ENCODE data around the gene AASDH.

The AASDH gene

GRCh38 chr4:56307423-56307822, 79.9 kb downstream of the AASDH start:
- DNase-seq: no peak
- no peak overlapping the region for H4K5ac ChIP-seq (ENCODE audit: low read length)
- no CpG with 5 or more reads among the region's 3 CpGs for WGBS (ENCODE audit: extremely low coverage, insufficient coverage, low lambda C conversion rate)

GRCh38 chr4:56305390-56305789, 81.9 kb downstream of the AASDH start:
- Histone ChIP-seq H2BK5ac (ENCODE audit: low read length) (no peak overlapping the region), H2BK15ac (replicated peaks; ENCODE audit: low read depth) (no peak overlapping the region), H3K36me3 (ENCODE audit: control insufficient read depth, insufficient read depth, low read length) (no peaks in the 10 kb centered on the region), H3K18ac (ENCODE audit: low read length) (no peak overlapping the region), H3K4ac (ENCODE audit: low read depth, low read length) (no peak overlapping the region), H3K4me2 (ENCODE audit: low read length) (no peak overlapping the region), H3K27me3 (ENCODE audit: insufficient read depth, low read length, poor library complexity) (no peaks in the 10 kb centered on the region), H2AK5ac (ENCODE audit: low read length) (no peak overlapping the region), H3K79me2 (ENCODE audit: control insufficient read depth, insufficient read depth, low read length) (no peaks in the 10 kb centered on the region), H3K9ac (ENCODE audit: low read length) (no peak overlapping the region), H3K56ac (ENCODE audit: low read length) (no peak overlapping the region), H3K4me1 (ENCODE audit: control insufficient read depth, low read depth, low read length) (no peaks in the 10 kb centered on the region), H2BK120ac (ENCODE audit: low read depth, low read length) (no peak overlapping the region), H3K27ac (ENCODE audit: low read depth, low read length) (no peak overlapping the region), H3K4me3 (ENCODE audit: low read length) (no peak overlapping the region), H3K79me1 (ENCODE audit: low read length) (no peaks in the 10 kb centered on the region), H4K5ac (ENCODE audit: low read length) (no peak overlapping the region), H3K23ac (ENCODE audit: low read length) (no peak overlapping the region), H4K8ac (ENCODE audit: low read depth, low read length) (no peak overlapping the region)
- DNase-seq: no peak
- no CpG with 5 or more reads among the region's 1 CpG for WGBS (ENCODE audit: extremely low coverage, insufficient coverage, low lambda C conversion rate)

More at GRCh38 chr4:56307423-56307822, 79.9 kb downstream of the AASDH start:
- Histone ChIP-seq H3K79me1 (ENCODE audit: low read length) (no peaks in the 10 kb centered on the region), H3K18ac (ENCODE audit: low read length) (no peak overlapping the region), H3K56ac (ENCODE audit: low read length) (no peak overlapping the region), H3K4ac (ENCODE audit: low read depth, low read length) (no peak overlapping the region), H4K8ac (ENCODE audit: low read depth, low read length) (no peak overlapping the region), H3K79me2 (ENCODE audit: control insufficient read depth, insufficient read depth, low read length) (no peaks in the 10 kb centered on the region), H3K36me3 (ENCODE audit: control insufficient read depth, insufficient read depth, low read length) (no peaks in the 10 kb centered on the region), H3K4me1 (ENCODE audit: control insufficient read depth, low read depth, low read length) (no peaks in the 10 kb centered on the region), H3K4me3 (ENCODE audit: low read length) (no peak overlapping the region), H2BK120ac (ENCODE audit: low read depth, low read length) (no peak overlapping the region), H3K23ac (ENCODE audit: low read length) (no peak overlapping the region), H3K27ac (ENCODE audit: low read depth, low read length) (no peak overlapping the region), H3K9ac (ENCODE audit: low read length) (no peak overlapping the region), H3K27me3 (ENCODE audit: insufficient read depth, low read length, poor library complexity) (no peaks in the 10 kb centered on the region), H3K4me2 (ENCODE audit: low read length) (no peak overlapping the region), H2BK15ac (replicated peaks; ENCODE audit: low read depth) (no peak overlapping the region), H2AK5ac (ENCODE audit: low read length) (no peak overlapping the region), H2BK5ac (ENCODE audit: low read length) (no peak overlapping the region)

GRCh38 chr4:56303921-56304320, 83.4 kb downstream of the AASDH start:
- Histone ChIP-seq H3K79me2 (ENCODE audit: control insufficient read depth, insufficient read depth, low read length) (no peaks in the 10 kb centered on the region), H3K56ac (ENCODE audit: low read length) (no peak overlapping the region), H3K18ac (ENCODE audit: low read length) (no peak overlapping the region), H3K4ac (ENCODE audit: low read depth, low read length) (no peak overlapping the region), H3K79me1 (ENCODE audit: low read length) (no peaks in the 10 kb centered on the region), H2BK15ac (replicated peaks; ENCODE audit: low read depth) (no peak overlapping the region), H3K23ac (ENCODE audit: low read length) (no peak overlapping the region), H3K4me1 (ENCODE audit: control insufficient read depth, low read depth, low read length) (no peaks in the 10 kb centered on the region), H4K8ac (ENCODE audit: low read depth, low read length) (no peak overlapping the region), H3K9ac (ENCODE audit: low read length) (no peak overlapping the region), H4K5ac (ENCODE audit: low read length) (no peak overlapping the region), H3K36me3 (ENCODE audit: control insufficient read depth, insufficient read depth, low read length) (no peaks in the 10 kb centered on the region), H2BK120ac (ENCODE audit: low read depth, low read length) (no peak overlapping the region), H3K27me3 (ENCODE audit: insufficient read depth, low read length, poor library complexity) (no peaks in the 10 kb centered on the region), H2BK5ac (ENCODE audit: low read length) (no peak overlapping the region), H2AK5ac (ENCODE audit: low read length) (no peak overlapping the region), H3K4me2 (ENCODE audit: low read length) (no peak overlapping the region), H3K4me3 (ENCODE audit: low read length) (no peak overlapping the region), H3K27ac (ENCODE audit: low read depth, low read length) (no peak overlapping the region)
- no peak for DNase-seq
- WGBS (ENCODE audit: extremely low coverage, insufficient coverage, low lambda C conversion rate): 100% methylated on average over 1 of the region's 2 CpGs

- no peak overlapping the region for H2AK5ac ChIP-seq (ENCODE audit: low read length)
- no peak overlapping the region for H3K9ac ChIP-seq (ENCODE audit: low read length)
- H3K4me3 ChIP-seq (ENCODE audit: low read length): no peak overlapping the region
- H3K18ac ChIP-seq (ENCODE audit: low read length): no peak overlapping the region
- H3K4me2 ChIP-seq (ENCODE audit: low read length): no peak overlapping the region
- no peaks in the 10 kb centered on the region for H3K4me1 ChIP-seq (ENCODE audit: control insufficient read depth, low read depth, low read length)
- no peak overlapping the region for H2BK5ac ChIP-seq (ENCODE audit: low read length)
- H3K56ac ChIP-seq (ENCODE audit: low read length): no peak overlapping the region
- no peak overlapping the region for H3K27ac ChIP-seq (ENCODE audit: low read depth, low read length)
- no peaks in the 10 kb centered on the region for H3K79me2 ChIP-seq (ENCODE audit: control insufficient read depth, insufficient read depth, low read length)
- no peak overlapping the region for H2BK120ac ChIP-seq (ENCODE audit: low read depth, low read length)
- H3K79me1 ChIP-seq (ENCODE audit: low read length): no peaks in the 10 kb centered on the region
- H3K23ac ChIP-seq (ENCODE audit: low read length): no peak overlapping the region
- H4K5ac ChIP-seq (ENCODE audit: low read length): no peak overlapping the region
- no peak overlapping the region for H2BK15ac ChIP-seq (replicated peaks; ENCODE audit: low read depth)
- no CpG with 5 or more reads among the region's 3 CpGs for WGBS (ENCODE audit: extremely low coverage, insufficient coverage, low lambda C conversion rate)
- no peak overlapping the region for H3K4ac ChIP-seq (ENCODE audit: low read depth, low read length)
- H3K27me3 ChIP-seq (ENCODE audit: insufficient read depth, low read length, poor library complexity): no peaks in the 10 kb centered on the region
- no peak overlapping the region for H4K8ac ChIP-seq (ENCODE audit: low read depth, low read length)
- no peak for DNase-seq
- no peaks in the 10 kb centered on the region for H3K36me3 ChIP-seq (ENCODE audit: control insufficient read depth, insufficient read depth, low read length)
Observed at GRCh38 chr4:56302760-56303159, 84.5 kb downstream of the AASDH start.

GRCh38 chr4:56301997-56302496, 85.2 kb downstream of the AASDH start:
- DNase-seq: no peak
- H2BK5ac ChIP-seq (ENCODE audit: low read length): no peak overlapping the region
- no peaks in the 10 kb centered on the region for H3K79me2 ChIP-seq (ENCODE audit: control insufficient read depth, insufficient read depth, low read length)
- H3K27ac ChIP-seq (ENCODE audit: low read depth, low read length): no peak overlapping the region
- no peak overlapping the region for H3K18ac ChIP-seq (ENCODE audit: low read length)
- H3K4ac ChIP-seq (ENCODE audit: low read depth, low read length): no peak overlapping the region
- no CpG with 5 or more reads among the region's 8 CpGs for WGBS (ENCODE audit: extremely low coverage, insufficient coverage, low lambda C conversion rate)
- no peaks in the 10 kb centered on the region for H3K36me3 ChIP-seq (ENCODE audit: control insufficient read depth, insufficient read depth, low read length)
- no peak overlapping the region for H4K5ac ChIP-seq (ENCODE audit: low read length)
- no peak overlapping the region for H2BK120ac ChIP-seq (ENCODE audit: low read depth, low read length)
- no peak overlapping the region for H2BK15ac ChIP-seq (replicated peaks; ENCODE audit: low read depth)
- H4K8ac ChIP-seq (ENCODE audit: low read depth, low read length): no peak overlapping the region
- H3K9ac ChIP-seq (ENCODE audit: low read length): no peak overlapping the region
- H3K23ac ChIP-seq (ENCODE audit: low read length): no peak overlapping the region
- no peak overlapping the region for H2AK5ac ChIP-seq (ENCODE audit: low read length)
- no peaks in the 10 kb centered on the region for H3K4me1 ChIP-seq (ENCODE audit: control insufficient read depth, low read depth, low read length)
- no peaks in the 10 kb centered on the region for H3K27me3 ChIP-seq (ENCODE audit: insufficient read depth, low read length, poor library complexity)
- H3K79me1 ChIP-seq (ENCODE audit: low read length): no peaks in the 10 kb centered on the region
- no peak overlapping the region for H3K56ac ChIP-seq (ENCODE audit: low read length)
- H3K4me3 ChIP-seq (ENCODE audit: low read length): no peak overlapping the region
- H3K4me2 ChIP-seq (ENCODE audit: low read length): no peak overlapping the region
